ENCODE measurements around the gene TMEM87B. TPM values are rescaled to one million over a fixed set of nuclear protein-coding genes. Genes with fewer than 3 reads are reported as not detected.

Gene TMEM87B
- total and polyA plus RNA-seq, 2 of the 4 experiments (the other 2 are of a cell fraction): 6.3 to 12.5 TPM

- no peak overlapping the region for H3K27ac ChIP-seq (ENCODE audit: insufficient read depth, low read length)
- H3K9ac ChIP-seq (ENCODE audit: low read depth, low read length): no peak overlapping the region
- in situ Hi-C loops (cut with MboI; ENCODE audit: low sequenced_read_pairs): no loop called here
- DNase-seq (no peak), ATAC-seq (ENCODE audit: low read depth) (no peak)
- intact Hi-C loops (cut with micrococcal nuclease): loop anchor here (5.0 kb wide), 1 partner anchor 218 kb away; the partner anchor contains the start of gene ZC3H6
- H2AK5ac ChIP-seq (ENCODE audit: low read depth, low read length): no peak overlapping the region
- H3K27me3 ChIP-seq (ENCODE audit: control insufficient read depth, insufficient read depth, low read length): no peaks in the 10 kb centered on the region
- ChIA-PET CTCF (no interaction called here), POLR2A (ENCODE audit: unreplicated experiment) (no interaction called here)
- H2BK15ac ChIP-seq (ENCODE audit: low read depth, low read length): no peak overlapping the region
- peaks cover 19% of the 10 kb centered on the region for H4K20me1 ChIP-seq (ENCODE audit: insufficient read depth, low read length)
- no CpG with 5 or more reads among the region's 2 CpGs for WGBS, 2 experiments (ENCODE audit: extremely low coverage in 2 of 2, insufficient read length in 1 of 2)
- no peak overlapping the region for H2BK5ac ChIP-seq (ENCODE audit: low read depth, low read length, poor library complexity, severe bottlenecking)
- no TSS peak for BruUV-seq (replicated peaks)
- no peak overlapping the region for H3K4me2 ChIP-seq (ENCODE audit: low read depth, low read length)
- H4K8ac ChIP-seq (ENCODE audit: low read depth in 2 of 2, low read length in 2 of 2): no peak overlapping the region
- TF ChIP-seq USF2 (IDR thresholded peaks at IDR 0.05; ENCODE audit: low read depth, low read length) (no peak), SMC3 (IDR thresholded peaks at IDR 0.05; ENCODE audit: low read depth, low read length) (no peak), CTCF (conservative IDR thresholded peaks at IDR 0.05; ENCODE audit: low read depth, low read length) (no peak), RCOR1 (IDR thresholded peaks at IDR 0.05; ENCODE audit: insufficient replicate concordance, low read length) (no peak)
- H3K4me3 ChIP-seq (ENCODE audit: insufficient read depth, low read depth, low read length): no peak overlapping the region
- H3K14ac ChIP-seq (replicated peaks; ENCODE audit: low read depth, low read length): no peak overlapping the region
- H3K36me3 ChIP-seq (ENCODE audit: control insufficient read depth, insufficient read depth, low read length): peaks cover 24% of the 10 kb centered on the region
- no peak overlapping the region for H4K91ac ChIP-seq (ENCODE audit: insufficient read depth, low read depth, low read length)
- no peak overlapping the region for H2BK120ac ChIP-seq (ENCODE audit: low read depth, low read length)
- H2AFZ ChIP-seq (replicated peaks; ENCODE audit: low read length, poor library complexity): no peak overlapping the region
- H3K9me3 ChIP-seq (ENCODE audit: control insufficient read depth, insufficient read depth, low read length): no peaks in the 10 kb centered on the region
- no peak overlapping the region; the same call in 1 of the 2 replicates for H2BK20ac ChIP-seq (ENCODE audit: low read depth, low read length)
- H4K5ac ChIP-seq (ENCODE audit: low read depth, low read length): no peak overlapping the region
- peaks cover 50 to 69% of the 10 kb centered on the region in 2 experiments for H3K79me1 ChIP-seq (ENCODE audit: low read depth in 1 of 2, low read length in 2 of 2)
- no peak overlapping the region for H3K56ac ChIP-seq (ENCODE audit: extremely low read depth, insufficient read depth, low read length)
- no peak overlapping the region for H3K23ac ChIP-seq (ENCODE audit: low read depth, low read length)
- dilution Hi-C loops (cut with HindIII; ENCODE audit: low sequenced_read_pairs, unreplicated experiment): no loop called here
- no peak overlapping the region for H2AK9ac ChIP-seq (replicated peaks; ENCODE audit: low read depth, low read length, poor library complexity)
- H3K4ac ChIP-seq (ENCODE audit: low read depth, low read length): no peak overlapping the region
- peaks cover 23% of the 10 kb centered on the region for H3K9me1 ChIP-seq (ENCODE audit: insufficient read depth, low read length)
- H3K18ac ChIP-seq (ENCODE audit: low read depth, low read length): no peak overlapping the region
- peaks cover 17% of the 10 kb centered on the region for H3K4me1 ChIP-seq (ENCODE audit: control insufficient read depth, insufficient read depth, low read length)
These were observed 4.6 kb downstream of the TMEM87B start for GRCh38 chr2:112059671-112060070.

Measured in IMR-90 (cell line).